ENCODE results near the gene CALML4. TPM values are rescaled to one million over a fixed set of nuclear protein-coding genes. Genes with fewer than 3 reads are reported as not detected.

The CALML4 gene, protein sequence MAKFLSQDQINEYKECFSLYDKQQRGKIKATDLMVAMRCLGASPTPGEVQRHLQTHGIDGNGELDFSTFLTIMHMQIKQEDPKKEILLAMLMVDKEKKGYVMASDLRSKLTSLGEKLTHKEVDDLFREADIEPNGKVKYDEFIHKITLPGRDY
- total RNA-seq (2022; extraction: Qiagen RNA extraction; ENCODE audit: low read depth): 8.9 to 9.6 TPM (median 9.1 TPM) in 5 replicates

DNA sequence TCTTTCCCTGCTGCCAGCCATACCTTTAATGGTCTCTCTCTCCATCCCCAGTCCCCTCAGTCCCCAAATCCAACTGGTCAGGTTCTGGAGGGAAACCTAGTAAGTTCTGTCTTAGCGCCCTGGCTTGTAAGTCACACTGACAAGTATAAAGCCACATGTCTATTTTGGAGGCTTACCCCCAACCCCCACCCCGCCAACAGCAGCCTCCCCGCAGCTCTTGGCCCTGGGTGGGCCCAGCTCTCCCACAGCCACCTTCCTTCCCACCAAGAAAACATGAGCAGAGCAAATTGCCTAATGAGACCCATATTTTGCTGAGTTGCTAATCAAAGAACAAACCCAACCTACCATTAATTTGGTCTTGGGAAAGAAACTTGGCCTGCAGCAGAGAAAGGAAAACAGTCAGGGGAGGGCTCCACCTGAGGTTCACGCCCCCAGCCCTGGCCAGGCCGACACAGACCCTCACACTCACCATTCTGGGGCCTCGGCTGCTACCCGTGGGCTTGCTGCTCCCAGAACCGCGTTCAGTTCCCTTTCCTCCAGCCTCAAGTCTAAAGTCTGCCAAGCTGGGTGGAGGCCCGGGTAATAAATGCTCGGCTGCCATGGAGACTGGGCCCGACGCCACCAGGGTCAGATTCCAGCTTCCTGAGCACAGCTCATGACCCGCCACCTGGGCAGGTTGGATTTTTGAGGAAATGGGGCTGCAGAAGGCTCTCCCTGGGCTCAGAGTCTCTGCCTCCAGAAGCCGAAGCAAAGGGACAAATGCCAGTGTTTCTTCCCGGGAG lies at the start of gene CALML4:
TSS of gene CALML4 (minus strand) at position 557 of the 782 bp plus-strand sequence. CDS start at position 472, 85 bp downstream.

GRCh38 chr15:68229386-68230156 lies 24.4 kb upstream of the CALML4 start, which contains the start of gene CLN6:
Gene CLN6, minus strand, starts transcription at chr15:68229728. Its CDS starts 144 bp downstream, at chr15:68229584.

Other genes with a start within 250 kb of the CALML4 start
- 14.8 to 20.7 TPM (median 19.1 TPM) in 5 replicates for gene PIAS1, start 151.0 kb downstream of the CALML4 start, total RNA-seq (2022; extraction: Qiagen RNA extraction; ENCODE audit: low read depth)
- gene CLN6, start 24.4 kb upstream of the CALML4 start, total RNA-seq (2022; extraction: Qiagen RNA extraction; ENCODE audit: low read depth): 63.6 to 83.4 TPM (median 80.0 TPM) in 5 replicates
- gene FEM1B, start 72.4 kb upstream of the CALML4 start, total RNA-seq (2022; extraction: Qiagen RNA extraction; ENCODE audit: low read depth): 15.9 to 28.5 TPM (median 21.8 TPM) in 5 replicates
- 2.7 to 8.7 TPM (median 5.3 TPM) in 5 replicates for gene ITGA11, start 226.8 kb upstream of the CALML4 start, total RNA-seq (2022; extraction: Qiagen RNA extraction; ENCODE audit: low read depth)